HPDE6-E6E7 (cell line): ENCODE data around the gene UBR3.

Source experiments
- DNase-seq: peaks from one replicate; pipeline ENCODE4 v3.0.0; 2011; ENCODE audit warnings: missing footprints; ENCODE audit errors: extremely low spot score

UBR3 gene

DNA sequence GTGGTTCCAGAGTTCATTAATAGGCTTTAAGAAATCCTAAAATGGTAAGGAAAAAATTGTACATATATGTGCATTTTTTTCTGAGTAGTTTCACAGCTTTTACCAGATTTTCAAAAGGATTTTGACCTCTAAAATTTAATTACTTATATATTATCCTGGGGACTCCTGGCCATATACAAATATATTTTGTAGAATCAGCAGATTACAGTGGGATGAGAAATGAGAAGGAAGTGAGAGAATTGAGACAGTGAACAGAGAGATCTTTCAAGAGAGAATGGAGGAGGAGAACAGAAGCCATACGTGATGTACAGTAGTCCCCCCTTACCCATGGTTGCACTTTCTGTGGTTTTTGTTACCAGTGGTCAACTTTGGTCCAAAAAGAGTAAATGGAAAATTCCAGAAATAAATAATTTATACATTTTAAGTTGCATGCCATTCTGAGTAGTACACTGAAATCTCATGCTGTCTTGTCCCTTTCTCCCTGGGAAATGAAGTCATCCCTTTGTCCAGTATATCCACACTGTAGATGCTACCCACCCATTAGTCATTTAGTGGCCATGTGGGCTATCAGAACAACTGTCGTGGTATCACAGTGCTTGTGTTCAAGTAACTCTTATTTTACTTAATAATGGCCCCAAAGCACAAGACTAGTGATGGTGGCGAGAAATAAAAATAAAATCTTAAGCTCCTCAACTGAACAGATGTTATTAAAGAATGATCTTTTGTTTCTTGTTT lies 220.2 kb downstream of the UBR3 start:
- no peak for DNase-seq

DNA sequence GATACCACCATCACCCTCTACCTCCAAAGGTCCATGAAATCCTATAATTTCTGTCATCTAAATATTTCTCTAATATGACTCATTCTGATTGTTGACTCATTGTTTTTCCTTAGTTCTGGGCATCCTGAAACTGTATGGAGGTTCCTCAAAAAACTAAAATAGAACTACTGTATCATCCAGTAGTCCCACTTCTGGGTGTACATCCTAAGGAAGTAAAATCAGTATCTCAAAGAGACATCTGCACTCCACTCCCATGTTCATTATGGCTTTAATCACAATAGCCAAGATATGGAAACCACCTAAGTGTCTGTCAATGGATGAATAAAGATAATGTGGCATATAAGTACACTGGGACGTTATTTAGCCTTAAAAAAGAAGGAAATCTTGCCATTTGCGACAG lies 224.9 kb downstream of the UBR3 start:
- DNase-seq: no peak

DNA sequence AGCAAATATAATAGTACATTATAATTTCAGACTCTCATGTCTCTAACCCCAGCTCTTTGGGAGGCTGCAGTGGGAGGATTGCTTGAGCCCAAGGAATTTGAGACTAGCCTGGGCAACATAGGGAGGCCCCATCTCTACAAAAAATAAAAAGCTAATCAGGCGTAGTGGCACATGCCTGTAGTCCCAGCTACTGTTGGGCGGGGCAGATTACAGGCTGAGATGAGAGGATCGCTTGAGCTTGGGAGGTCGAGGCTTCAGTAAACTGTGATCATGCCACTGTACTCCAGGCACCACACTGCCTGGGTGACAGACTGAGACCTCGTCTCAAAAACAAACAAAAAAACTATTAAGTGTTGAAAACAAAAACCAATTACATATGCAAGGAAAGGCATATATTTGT lies 227.7 kb downstream of the UBR3 start:
- no peak for DNase-seq

DNA sequence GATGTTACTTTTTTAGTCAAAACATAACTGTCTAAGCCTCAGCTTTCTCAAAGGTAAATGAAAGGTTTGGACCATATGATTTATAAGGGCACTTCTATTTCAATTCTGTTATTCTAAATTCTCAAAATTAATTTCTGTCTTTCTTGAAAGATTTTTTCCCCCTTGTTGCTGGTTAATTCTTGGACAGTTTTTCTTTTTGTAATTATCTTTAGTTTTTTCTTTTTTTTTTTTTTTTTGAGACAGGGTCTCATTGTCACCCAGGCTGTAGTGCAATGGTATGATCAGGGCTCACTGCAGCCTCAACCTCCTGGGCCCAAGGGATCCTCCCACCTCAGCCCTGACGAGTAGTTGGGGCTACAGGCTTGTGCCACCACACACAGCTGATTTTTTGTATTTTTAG lies 229.6 kb downstream of the UBR3 start:
- DNase-seq: no peak

DNA sequence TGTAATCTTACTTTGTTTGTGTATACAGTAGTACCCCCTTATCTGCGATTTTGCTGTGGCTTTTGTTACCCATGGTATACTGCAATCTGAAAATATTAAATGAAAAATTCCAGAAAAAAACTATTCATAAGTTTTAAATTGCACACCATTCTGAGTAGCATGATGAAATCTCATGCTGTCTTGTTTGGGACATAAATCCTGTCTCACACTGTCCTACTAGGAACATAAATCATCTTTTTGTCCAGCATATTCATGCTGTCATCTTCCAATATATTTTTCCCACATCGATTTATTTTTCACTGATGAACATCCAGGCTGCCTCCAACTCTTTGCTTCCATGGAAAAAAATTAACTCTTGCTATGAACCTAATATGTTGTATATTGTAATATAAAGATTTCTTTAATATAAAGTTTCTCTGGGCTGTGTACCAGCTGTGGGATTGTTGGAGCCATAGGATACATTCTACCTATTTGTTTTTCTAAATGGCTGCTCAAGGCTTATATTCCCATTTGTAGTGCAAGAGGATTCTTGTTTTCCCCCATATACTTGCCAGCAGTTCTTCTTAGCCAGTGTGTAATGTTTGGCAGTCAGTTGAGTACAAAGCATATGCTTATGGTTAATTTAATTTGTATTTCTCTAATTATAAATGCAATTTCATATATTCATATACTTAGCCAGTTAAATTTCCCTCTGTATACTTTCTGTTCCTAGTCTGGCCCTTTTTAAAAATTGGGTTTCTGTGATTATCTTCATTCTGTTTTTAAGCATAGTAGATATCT lies 236.4 kb downstream of the UBR3 start:
- DNase-seq: no peak

DNA sequence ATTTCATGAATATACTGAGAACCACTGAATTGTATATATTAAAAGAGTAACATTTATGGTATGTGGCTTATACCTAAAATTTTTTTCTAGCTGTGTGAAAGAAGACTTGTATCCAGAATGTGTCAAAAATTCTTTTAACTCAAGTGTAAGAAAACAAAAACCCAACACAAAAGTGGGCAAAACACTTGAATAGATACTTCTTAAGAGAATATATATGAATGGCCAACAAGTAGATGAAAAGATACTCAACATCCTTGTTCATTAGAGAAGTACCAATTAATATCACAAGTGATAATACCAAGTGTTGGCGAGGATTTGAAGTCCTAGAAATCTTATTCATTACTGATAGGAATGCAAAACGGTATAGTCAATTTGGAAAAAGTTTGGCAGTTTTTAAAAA lies 243.5 kb downstream of the UBR3 start:
- DNase-seq: no peak

DNA sequence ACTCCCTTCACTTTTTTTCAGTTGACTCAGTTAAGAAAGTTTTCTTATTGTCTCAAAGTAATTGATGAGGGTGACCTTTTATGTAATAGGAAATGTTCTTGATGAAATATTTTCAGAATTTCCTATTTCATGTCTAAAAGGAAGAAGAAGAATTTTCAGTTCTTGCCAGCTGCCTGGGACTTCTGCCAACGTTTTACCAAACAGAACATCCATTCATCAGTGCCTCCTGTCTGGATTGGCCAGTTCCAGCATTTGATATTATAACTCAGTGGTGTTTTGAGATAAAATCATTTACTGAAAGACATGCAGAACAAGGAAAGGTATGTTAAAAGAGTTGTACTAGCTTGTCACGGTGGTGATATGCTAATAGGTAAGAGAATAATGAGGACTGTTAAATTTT lies 246.0 kb downstream of the UBR3 start:
- DNase-seq: no peak

DNA sequence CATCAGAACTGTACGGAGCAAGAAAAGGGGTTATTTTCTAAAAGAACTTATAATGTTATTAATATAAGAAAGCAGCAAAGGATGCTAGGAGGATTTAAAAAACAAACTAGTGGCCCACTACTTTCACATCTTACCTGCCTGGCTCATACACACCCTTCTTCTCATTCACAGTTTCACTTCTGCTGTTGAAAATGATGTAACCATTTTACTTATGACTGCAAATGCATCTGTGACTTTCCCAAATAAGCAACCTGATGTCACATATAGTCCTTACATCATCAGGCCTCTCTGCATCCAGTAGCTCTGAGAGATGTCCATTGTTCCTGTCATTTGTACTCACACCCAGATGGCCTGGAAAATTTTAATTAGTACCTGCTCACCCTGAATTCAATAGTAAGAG lies 248.9 kb downstream of the UBR3 start:
- DNase-seq: no peak

DNA sequence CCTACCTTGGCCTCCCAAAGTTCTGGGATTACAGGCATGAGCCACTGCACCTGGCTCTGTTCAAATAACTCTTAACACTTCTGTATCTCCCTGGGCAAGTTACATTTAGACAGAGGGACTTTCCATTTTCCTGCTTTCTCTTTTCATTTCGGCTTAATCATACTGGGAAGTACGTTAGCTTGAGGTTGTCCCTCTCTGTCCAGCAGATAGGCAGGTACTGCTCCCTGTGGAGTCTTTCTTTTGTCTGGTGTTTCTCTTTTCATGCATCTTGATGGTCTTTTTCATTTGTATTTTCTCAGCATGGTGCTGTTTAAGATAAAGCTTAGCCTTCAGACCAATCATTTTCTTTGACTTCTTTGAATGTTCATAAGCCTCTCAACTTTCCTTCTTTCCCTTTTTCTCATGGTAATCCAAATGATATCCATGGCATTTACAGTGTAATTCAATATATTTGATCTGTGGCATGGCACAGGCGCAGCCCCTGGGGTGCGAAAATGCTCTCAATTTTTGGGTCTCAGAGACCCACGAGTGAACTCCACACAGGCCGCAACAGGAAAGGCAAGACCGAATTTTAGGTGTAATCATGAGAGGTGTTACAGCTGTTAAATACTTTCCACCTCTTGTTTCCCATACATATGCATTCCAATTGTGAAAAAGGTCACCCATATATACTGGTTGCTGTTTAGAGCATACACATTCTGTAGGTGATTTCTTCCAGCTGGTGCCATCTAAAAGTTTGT lies 250.7 kb downstream of the UBR3 start:
- no peak for DNase-seq

DNA sequence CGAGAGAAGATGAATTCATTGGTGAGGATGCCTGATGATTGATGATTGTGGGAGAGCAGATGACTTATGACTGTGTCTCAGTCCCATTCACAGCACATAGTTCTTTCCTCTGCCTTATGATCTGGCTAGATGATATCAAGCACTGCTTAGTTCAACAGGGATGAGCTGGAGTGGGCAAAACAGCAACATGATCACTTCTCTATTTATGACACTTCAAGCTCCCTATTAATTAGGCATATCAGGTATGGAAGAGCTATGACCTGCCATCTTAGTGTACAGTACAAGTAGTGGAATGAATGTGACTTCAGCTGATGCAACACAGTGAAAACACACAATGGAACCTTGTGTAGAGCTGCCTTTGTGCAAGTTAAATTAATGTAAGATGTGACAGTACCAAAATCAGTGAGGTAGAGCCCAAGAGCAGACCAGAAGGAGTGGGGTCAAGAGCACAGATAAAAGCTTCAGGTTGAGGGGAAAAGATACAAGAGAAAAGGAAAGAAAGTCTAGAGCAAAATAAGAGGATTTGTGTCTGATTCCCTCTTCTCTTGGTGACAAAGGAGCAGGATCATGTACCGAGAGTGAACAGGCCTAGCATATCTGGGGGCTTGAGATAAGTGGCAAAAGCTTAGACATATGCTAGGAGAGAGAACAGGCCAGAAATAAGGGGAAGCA lies 257.7 kb downstream of the UBR3 start:
- DNase-seq: no peak

DNA sequence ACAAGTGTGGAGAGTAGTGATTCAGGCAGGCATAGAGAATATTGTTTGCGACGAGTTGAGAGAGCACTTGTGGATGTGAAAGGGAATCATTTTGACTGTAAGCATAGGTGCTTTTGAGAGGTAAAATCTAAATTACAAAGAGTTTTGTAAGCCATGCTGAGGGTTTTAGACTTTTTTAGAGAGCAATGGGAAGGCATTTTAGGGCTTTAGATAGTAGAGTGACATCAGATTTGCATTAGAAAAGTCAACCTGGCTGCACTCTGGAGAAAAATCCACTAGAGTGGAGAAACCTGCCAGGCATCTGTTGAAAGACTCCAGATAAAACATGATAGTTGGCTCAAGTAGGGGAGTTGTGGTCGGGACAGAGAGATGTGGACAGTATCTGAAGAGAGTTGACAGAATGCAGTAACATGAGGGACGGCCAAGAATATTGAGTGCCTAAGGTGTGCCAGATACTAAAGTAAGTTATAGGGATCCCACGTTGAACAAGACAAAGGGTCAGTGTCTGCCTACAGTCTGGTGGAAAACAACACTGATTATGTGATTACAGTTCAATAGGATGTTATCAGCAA lies 258.9 kb downstream of the UBR3 start:
- DNase-seq: no peak

DNA sequence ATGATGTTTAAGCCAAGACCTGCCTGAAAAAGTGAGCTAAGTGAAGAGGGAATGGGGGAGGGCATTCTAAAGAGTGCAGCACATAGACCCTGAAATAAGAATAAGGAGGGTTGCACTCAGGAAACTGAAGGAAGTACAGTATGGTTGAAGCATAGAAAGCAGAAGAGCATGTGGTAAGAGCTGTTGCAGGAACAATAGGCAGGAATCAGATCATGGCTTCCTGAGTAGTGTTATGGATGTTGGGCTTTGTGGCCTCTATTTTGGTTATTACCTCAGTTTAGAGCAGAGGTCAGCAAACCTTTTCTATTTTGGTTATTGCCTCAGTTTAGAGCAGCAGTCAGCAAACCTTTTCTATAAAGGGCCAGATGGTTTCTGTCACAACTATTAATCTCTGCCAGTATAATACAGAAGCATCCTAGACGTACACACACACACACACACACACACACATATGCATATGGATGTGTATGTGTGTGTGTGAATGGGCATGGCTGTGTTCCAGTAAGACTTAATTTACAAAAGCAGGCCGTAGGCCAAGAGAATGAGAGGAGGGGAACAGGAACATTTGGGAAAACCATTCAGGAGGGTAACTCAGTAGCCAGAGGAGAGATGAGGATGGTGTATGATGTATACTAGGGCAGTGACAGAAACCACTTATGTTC lies 259.6 kb downstream of the UBR3 start:
- DNase-seq: no peak

DNA sequence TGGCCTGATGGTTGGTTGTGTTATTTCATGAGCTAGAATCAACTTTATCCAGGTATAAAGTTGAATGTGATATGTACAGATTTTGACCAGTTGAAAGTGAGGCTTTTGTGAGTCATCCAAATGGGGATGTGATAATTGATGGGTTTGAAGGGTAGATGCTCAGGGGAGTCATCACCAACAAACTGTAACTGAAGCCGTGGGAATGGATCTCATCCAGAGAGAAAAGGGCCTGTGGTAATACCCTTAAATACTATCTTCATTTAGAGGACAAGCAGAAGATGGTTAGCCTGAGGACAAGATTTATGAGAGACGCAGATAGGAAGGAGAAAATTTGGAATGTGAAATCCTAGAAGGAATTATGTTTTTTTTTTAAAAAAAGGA lies 260.1 kb downstream of the UBR3 start:
- DNase-seq: no peak

DNA sequence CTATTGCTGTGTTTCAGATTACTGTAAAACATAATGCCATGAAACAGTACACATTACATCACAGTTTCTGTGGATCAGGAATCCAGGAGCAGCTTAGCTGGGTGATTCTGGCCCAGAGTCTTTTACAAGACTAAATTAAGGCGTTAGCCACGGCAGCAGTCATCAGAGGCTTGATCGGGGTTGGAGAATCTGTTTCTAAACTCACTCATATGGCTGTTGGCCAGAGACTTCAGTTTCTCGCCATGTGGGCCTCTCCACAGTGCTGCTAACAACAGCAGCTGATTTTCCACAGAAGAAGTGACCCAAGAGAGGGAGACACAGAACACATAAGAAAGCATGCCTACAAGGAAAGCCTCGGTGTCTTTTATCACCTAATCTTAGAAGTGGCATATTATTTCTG lies 261.5 kb downstream of the UBR3 start:
- DNase-seq: no peak

DNA sequence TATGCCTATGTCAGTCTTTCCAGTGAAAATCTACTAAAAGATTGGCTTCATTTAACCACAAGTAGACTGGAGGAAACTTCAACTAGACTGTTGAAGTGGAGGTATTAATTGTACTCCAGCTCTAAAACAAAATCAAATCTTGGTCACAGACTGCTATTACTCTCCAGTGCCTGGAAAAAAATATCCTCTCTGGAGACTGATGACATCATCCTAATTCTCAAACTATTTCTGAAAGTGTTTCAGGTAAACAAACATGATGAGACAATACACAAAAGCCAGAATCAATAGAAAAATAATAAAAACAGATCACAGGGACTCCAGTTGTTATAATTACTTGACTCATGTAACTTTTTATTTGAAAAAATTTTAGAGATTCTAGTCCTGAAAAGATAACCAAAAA lies 263.0 kb downstream of the UBR3 start:
- no peak for DNase-seq

DNA sequence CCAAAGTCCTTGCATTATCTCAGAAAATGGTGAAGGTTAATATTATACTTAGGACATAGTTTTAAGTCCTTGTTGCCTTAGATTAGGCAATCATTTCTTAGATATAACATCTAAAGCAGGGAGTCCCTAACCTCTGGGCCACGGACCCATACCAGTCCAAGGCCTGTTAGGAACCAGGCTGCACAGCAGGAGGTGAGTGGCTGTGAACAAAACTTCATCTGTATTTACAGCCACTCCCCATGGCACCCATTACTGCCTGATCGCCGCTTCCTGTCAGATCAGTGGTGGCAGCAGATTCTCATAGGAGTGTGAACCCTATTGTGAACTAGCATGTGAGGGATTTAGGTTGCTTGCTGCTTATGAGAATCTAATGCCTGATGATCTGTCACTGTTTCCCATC lies 264.2 kb downstream of the UBR3 start:
- DNase-seq: no peak

DNA sequence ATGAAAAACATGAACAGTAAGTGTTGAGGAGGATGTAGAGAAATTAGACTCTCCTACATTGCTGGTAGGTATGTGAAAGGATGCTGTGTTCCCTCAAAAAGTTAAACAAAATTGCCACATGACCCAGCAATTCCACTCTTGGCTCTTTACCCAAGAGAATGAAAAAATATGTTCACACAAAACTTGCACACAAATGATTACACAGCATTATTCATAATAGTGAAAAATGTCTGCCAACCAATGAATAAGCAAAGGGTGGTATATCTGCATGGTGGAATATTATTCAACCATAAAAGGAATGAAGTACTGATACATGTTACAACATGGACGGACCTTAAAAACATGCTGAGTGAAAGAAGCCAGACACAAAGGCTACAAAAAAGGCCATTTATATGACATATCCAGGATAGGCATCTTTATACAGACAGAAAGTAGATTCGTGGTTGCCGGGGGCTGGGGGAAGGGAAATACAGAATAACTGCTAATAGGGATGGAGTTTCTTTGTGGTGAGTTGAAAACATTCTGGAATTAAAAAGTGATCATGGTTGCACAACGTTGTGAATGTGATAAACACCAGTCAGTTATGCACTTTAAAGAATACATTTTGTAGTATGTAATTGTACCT lies 265.3 kb downstream of the UBR3 start:
- no peak for DNase-seq

DNA sequence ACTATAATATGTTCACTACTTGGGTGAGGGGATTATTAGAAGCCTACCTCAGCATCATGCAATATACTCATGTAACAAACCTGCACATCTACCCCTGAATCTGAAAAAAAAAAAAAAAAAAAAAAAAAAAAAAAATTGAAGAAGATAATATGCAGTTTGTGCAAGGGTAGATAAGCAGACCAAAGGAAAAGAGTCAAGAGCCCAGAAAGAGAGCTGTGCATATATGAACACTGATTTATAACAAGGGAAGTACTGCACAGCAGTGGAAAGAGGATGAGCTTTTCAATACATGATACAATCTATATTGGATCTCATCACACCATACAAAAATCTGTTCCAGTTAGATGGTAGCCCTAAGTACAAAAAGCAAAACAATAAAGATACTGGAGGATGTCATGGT lies 268.1 kb downstream of the UBR3 start:
- no peak for DNase-seq

DNA sequence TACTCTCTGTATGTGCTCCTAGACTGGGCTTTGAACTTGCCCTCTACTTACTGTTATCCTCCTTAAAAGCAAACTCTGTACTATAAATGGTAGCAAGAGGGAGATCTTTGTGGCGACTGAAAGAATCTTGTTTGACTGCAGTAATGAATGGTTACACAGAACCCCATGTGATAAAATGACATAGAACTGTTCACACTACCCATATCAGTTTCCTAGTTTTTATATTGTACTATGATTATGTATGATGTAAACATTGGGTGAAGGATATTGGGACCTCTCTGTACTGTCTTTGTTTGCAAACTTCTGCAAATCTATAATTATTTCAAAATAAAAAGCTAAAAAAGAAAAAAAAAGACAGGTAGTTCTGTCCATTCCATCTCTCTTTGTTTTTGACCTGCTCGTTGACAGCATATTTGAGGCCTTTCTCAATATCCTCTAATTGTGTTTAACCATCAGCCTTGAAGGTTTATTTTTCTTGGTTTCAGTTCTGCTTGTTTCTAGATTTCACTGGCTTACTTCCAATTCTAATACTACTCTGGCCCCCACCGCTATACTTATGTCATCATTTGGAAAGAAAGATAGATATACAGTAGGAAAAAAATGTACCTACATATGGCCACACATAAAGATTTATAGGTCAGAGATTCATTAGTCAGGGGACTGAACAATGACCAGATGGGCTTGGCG lies 271.5 kb downstream of the UBR3 start:
- DNase-seq: no peak

DNA sequence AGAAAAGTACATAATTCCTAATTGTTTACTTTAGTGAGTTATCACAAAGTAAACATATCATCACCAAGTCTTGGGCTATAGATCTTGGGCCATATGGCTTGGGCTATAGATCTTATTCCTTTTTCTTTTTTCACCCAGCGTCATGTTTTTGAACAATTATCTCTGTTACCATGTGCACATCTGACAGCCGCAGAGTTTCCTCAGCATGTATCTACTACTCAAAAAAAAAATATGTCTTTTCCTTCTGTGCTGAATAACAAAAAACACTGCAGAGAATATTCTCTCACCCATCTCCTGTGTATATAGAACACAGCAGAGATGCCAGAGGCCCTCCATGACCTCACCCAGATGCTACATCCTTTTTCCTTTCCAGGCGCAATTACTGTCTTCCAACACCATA lies 274.5 kb downstream of the UBR3 start:
- DNase-seq: no peak
